GM21515 (cell line): ENCODE measurements around the gene SAMD4A.
"Not testable (repeated sequence)": the region's sequence is repeated elsewhere in the genome, so short reads cannot be mapped to it uniquely, and the experiment has no call there.

Experiments used
- ATAC-seq: cut with Tn5 transposase; IDR thresholded peaks from one replicate; pipeline ENCODE4 v1.9.1; 2021; ENCODE audit not compliant: unreplicated experiment

SAMD4A gene

GRCh38 chr14:54594537-54594936 is 27.6 kb downstream of the SAMD4A start:
- no peak for ATAC-seq

- no peak for ATAC-seq
Observed at GRCh38 chr14:54597795-54598443, 31.0 kb downstream of the SAMD4A start.

- ATAC-seq, result no peak
Observed at GRCh38 chr14:54599966-54600716, 33.2 kb downstream of the SAMD4A start.

- ATAC-seq, result no peak
Observed at GRCh38 chr14:54600717-54601109, 33.8 kb downstream of the SAMD4A start.

- ATAC-seq, result no peak
Observed at GRCh38 chr14:54603362-54603761, 36.4 kb downstream of the SAMD4A start.

- ATAC-seq, result no peak
Observed at GRCh38 chr14:54606178-54606577, 39.2 kb downstream of the SAMD4A start.

GRCh38 chr14:54606631-54607133 is 39.8 kb downstream of the SAMD4A start:
- no peak for ATAC-seq

GRCh38 chr14:54609576-54609975 is 42.6 kb downstream of the SAMD4A start:
- ATAC-seq, result no peak

- no peak for ATAC-seq
Observed at GRCh38 chr14:54610051-54610977, 43.4 kb downstream of the SAMD4A start.

- ATAC-seq, result no peak
Observed at GRCh38 chr14:54614296-54614695, 47.4 kb downstream of the SAMD4A start.

GRCh38 chr14:54617467-54617866 is 50.5 kb downstream of the SAMD4A start:
- ATAC-seq, result no peak

- no peak for ATAC-seq
Observed at GRCh38 chr14:54621686-54622085, 54.8 kb downstream of the SAMD4A start.

GRCh38 chr14:54622192-54622958 is 55.4 kb downstream of the SAMD4A start:
- ATAC-seq, result peak; percentile 80

- no peak for ATAC-seq
Observed at GRCh38 chr14:54623279-54624004, 56.5 kb downstream of the SAMD4A start.

GRCh38 chr14:54624005-54624358 is 57.1 kb downstream of the SAMD4A start:
- ATAC-seq, result not testable (repeated sequence)

- ATAC-seq, result no peak
Observed at GRCh38 chr14:54625112-54625511, 58.2 kb downstream of the SAMD4A start.

GRCh38 chr14:54627219-54627539 is 60.3 kb downstream of the SAMD4A start:
- ATAC-seq, result no peak

GRCh38 chr14:54627540-54628363 is 60.8 kb downstream of the SAMD4A start:
- peak; percentile 64 for ATAC-seq

- no peak for ATAC-seq
Observed at GRCh38 chr14:54629183-54629582, 62.3 kb downstream of the SAMD4A start.
